Chondrocyte (in vitro differentiated cells): ENCODE data around the gene AFAP1L2. TPM values are rescaled to one million over a fixed set of nuclear protein-coding genes. Genes with fewer than 3 reads are reported as not detected.

ENCODE experiments used
- DNase-seq: peaks from one replicate; pipeline ENCODE4 v3.0.0; 2021; ENCODE audit warnings: mixed read lengths, low spot score
- H3K27ac Mint-ChIP-seq: one replicate; pipeline ENCODE4 v1.8.0; 2021; ENCODE audit warnings: mild to moderate bottlenecking, moderate library complexity, mixed read lengths; ENCODE audit not compliant: unreplicated experiment
- H3K27me3 Mint-ChIP-seq: 2 replicates; pipeline ENCODE4 v1.8.0; 2021; ENCODE audit warnings: low read depth, mixed read lengths
- H3K36me3 Mint-ChIP-seq: 2 replicates; pipeline ENCODE4 v1.8.0; 2021; ENCODE audit warnings: low read depth, mixed read lengths
- H3K4me1 Mint-ChIP-seq: 2 replicates; pipeline ENCODE4 v1.8.0; 2021; ENCODE audit warnings: low read depth, mild to moderate bottlenecking, mixed read lengths
- H3K4me3 Mint-ChIP-seq: one replicate; pipeline ENCODE4 v1.8.0; 2021; ENCODE audit warnings: mild to moderate bottlenecking, moderate library complexity, mixed read lengths; ENCODE audit not compliant: unreplicated experiment
- H3K9me3 Mint-ChIP-seq: 2 replicates; pipeline ENCODE4 v1.8.0; 2021; ENCODE audit warnings: low read depth, mixed read lengths
- total RNA-seq: library from RNA; stranded (reverse); gene quantifications from 3 replicates; pipeline ENCODE4 v1.2.1, GENCODE V29; 2021
- TF ChIP-seq, protein P1 (sequence below): fragments of 200-600 bp; sonication (generic); IDR thresholded peaks from 2 replicates; pipeline ENCODE4 v1.5.0; 2021; ENCODE audit warnings: antibody characterized with exemption, mild to moderate bottlenecking, moderate library complexity

AFAP1L2 gene
- total RNA-seq, 1 donor from 2014 or later, result 2.9 TPM

DNA sequence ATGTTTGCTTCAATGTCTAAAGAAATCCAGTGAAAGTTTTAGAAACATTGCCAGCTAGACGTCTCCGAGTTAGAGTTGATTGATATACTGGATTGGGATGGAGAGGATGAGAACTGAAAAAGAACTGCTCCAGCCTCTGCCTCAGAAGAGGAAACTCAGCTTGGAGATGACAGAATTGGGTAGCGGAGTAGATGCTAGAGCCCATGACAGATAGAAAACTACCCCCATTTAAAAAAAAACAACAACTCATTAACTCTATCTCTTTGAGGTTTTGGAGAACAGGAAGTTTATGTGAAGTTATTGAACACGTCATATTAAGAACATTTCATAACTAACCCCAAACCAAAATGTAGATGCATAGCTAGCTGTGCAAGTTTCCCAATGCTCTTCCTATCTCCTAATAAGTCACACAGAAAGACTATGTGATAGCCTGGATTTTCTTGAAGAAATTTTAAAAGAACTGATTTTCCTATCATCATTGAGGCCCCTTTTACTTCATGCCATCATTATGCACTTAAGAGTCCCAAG, 28.3 kb upstream of the AFAP1L2 start:
- Mint-ChIP-seq H3K4me3 (no peak overlapping the region), H3K27ac (no peak overlapping the region), H3K4me1 (no peaks in the 10 kb centered on the region), H3K36me3 (peaks cover 3% of the 10 kb centered on the region), H3K27me3 (peaks cover 2% of the 10 kb centered on the region), H3K9me3 (no peaks in the 10 kb centered on the region)
- no peak for DNase-seq
- TF ChIP-seq, protein P1, sequence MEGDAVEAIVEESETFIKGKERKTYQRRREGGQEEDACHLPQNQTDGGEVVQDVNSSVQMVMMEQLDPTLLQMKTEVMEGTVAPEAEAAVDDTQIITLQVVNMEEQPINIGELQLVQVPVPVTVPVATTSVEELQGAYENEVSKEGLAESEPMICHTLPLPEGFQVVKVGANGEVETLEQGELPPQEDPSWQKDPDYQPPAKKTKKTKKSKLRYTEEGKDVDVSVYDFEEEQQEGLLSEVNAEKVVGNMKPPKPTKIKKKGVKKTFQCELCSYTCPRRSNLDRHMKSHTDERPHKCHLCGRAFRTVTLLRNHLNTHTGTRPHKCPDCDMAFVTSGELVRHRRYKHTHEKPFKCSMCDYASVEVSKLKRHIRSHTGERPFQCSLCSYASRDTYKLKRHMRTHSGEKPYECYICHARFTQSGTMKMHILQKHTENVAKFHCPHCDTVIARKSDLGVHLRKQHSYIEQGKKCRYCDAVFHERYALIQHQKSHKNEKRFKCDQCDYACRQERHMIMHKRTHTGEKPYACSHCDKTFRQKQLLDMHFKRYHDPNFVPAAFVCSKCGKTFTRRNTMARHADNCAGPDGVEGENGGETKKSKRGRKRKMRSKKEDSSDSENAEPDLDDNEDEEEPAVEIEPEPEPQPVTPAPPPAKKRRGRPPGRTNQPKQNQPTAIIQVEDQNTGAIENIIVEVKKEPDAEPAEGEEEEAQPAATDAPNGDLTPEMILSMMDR, result no peak

DNA sequence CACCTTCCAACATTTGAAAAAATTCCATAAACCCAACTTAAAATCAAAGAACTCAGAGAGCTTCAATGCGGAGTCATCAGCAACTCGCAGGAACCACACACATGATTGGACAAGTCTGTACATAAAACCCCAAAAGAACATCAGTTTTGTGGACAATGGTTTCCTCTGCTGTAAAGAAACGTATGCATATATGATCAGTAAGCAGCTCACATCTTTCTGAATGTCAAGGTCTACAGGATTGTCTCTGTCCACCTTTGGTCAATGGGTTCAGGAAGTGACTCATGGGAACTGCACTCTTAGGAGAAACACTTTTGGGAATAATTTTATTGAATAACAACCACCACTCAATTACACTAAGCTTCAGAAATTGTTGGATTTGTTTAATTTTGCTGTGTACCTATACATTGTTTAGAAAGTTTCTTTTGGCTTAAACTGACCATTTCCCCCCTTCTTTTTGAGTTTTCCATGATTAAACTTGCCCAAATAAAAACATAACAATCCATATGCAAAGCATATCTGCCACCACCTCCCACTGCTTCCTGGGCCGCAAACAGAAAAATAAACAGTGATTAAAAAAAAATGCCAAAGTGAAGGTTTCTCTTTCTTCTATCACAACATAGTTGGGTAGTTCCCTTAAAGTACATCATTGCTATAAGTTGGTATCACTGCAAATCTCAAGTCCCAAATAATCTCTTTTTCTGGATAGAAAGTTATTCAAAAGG, 27.3 kb upstream of the AFAP1L2 start:
- Mint-ChIP-seq H3K4me3 (no peak overlapping the region), H3K4me1 (no peaks in the 10 kb centered on the region), H3K27ac (no peak overlapping the region), H3K36me3 (peaks cover 2% of the 10 kb centered on the region), H3K27me3 (peaks cover 2% of the 10 kb centered on the region), H3K9me3 (no peaks in the 10 kb centered on the region)
- TF ChIP-seq, protein P1, result no peak
- no peak for DNase-seq

DNA sequence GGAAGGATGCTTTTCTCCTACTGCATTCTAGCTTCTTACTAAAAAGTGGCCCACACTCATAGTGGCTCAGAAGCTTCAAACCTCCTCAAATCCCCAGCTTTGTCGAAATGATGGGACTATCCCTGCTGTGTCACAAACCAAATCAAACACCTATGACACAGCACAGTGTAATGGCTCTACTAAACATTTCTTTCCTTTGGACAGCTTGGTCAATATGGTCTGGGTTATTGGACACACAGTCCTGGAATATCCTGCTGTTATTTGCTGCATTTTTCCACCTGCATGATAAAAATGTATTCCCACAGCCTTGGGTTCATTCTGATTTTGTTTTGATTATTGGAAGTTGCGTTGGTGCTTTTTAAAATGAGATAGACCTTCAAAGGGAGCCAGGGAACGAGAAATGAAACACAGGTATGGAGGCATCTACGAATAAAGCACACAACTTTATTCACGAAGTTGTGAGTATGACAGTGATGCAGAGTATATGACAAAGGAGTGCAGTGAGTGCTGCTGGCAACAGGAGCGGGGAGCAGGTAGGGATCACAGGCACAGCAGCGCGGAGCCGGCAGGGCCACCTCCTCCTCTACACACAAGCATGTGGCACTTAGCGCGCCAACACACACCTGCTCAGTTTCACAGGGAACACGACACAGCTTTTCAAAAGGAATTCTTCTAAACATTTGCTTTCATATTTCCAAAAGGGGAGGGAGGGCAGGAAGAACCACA, 26.5 kb upstream of the AFAP1L2 start:
- TF ChIP-seq, protein P1, result no peak
- Mint-ChIP-seq H3K27me3 (peaks cover 2% of the 10 kb centered on the region), H3K9me3 (no peaks in the 10 kb centered on the region), H3K27ac (no peak overlapping the region), H3K4me3 (no peak overlapping the region), H3K36me3 (peaks cover 2% of the 10 kb centered on the region), H3K4me1 (no peaks in the 10 kb centered on the region)
- no peak for DNase-seq

DNA sequence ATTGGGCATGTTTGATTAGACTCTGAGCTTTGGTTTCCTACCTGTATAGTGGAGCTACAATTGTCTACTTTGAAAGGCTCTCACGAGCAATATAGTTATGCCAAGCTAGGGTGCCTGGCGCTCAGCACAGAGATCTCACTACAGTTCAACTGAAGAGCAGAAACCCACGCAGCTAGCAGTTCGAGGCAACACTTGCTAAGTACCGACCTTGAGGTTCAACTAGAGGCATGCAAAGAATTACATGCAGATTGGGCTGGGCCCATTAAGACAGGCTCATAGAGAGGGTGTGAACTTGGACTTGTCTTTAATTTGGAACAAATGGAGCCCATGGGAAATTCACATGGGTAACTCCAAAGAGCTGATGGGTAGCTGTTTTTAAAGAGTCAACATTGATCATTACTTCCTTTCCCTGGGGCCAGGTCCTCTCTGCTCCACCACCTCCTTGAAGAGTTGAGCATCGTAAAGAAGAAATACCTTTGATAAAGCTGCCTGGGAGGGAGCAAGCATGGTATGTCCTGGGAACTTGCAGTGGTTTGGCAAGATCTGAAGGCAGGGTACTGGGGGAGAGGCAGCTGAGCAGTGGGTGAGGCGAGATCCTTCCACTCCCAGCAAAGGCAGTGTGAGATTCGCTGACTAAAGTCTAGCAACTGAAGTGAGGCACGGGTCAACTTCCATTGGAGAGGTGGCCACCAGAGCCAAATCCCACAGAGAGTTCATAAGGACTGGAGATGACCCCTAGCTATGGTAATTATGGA, 25.5 kb upstream of the AFAP1L2 start:
- no peak overlapping the region for H3K4me3 Mint-ChIP-seq
- H3K27me3 Mint-ChIP-seq, result peaks cover 2% of the 10 kb centered on the region
- H3K9me3 Mint-ChIP-seq, result no peaks in the 10 kb centered on the region
- TF ChIP-seq, protein P1, result no peak
- no peak for DNase-seq
- no peak overlapping the region for H3K27ac Mint-ChIP-seq
- peaks cover 2% of the 10 kb centered on the region for H3K36me3 Mint-ChIP-seq
- H3K4me1 Mint-ChIP-seq, result no peaks in the 10 kb centered on the region
